Thymus (tissue), 11 donors: ENCODE data around the gene MRPL49. TPM values are rescaled to one million over a fixed set of nuclear protein-coding genes. Genes with fewer than 3 reads are reported as not detected.

ENCODE experiments used
- DNase-seq, 9 donors: peaks; one replicate each; pipeline ENCODE4 v3.0.0-alpha.2; 2013; ENCODE audit warnings: low spot score in 9 of 9, low read depth in 6 of 9, missing footprints in 1 of 9
- H3K27ac ChIP-seq, 2 donors: one replicate each; pipeline ENCODE4 v1.5.1; 2013; ENCODE audit warnings: control low read depth in 1 of 2, low read depth in 1 of 2, low read length in 1 of 2, mild to moderate bottlenecking in 1 of 2, moderate library complexity in 1 of 2
- H3K27me3 ChIP-seq, 2 donors: one replicate each; pipeline ENCODE4 v1.5.1; 2013; ENCODE audit warnings: low read length in 1 of 2; ENCODE audit not compliant: control insufficient read depth in 2 of 2, insufficient read depth in 1 of 2
- H3K36me3 ChIP-seq, 2 donors: one replicate each; pipeline ENCODE4 v1.5.1; 2013; ENCODE audit warnings: low read length in 1 of 2, mild to moderate bottlenecking in 1 of 2, moderate library complexity in 1 of 2; ENCODE audit not compliant: control insufficient read depth in 2 of 2, insufficient read depth in 2 of 2
- H3K4me1 ChIP-seq, 2 donors: one replicate each; pipeline ENCODE4 v1.5.1; 2013; ENCODE audit warnings: low read length in 2 of 2; ENCODE audit not compliant: control insufficient read depth in 2 of 2, insufficient read depth in 2 of 2
- H3K4me3 ChIP-seq, 2 donors: one replicate each; pipeline ENCODE4 v1.5.1; 2013; ENCODE audit warnings: low read length in 2 of 2, control low read depth in 1 of 2, mild to moderate bottlenecking in 1 of 2
- H3K9me3 ChIP-seq, 2 donors: one replicate each; pipeline ENCODE4 v1.5.1; 2013; ENCODE audit warnings: low read length in 1 of 2, mild to moderate bottlenecking in 1 of 2; ENCODE audit not compliant: control insufficient read depth in 2 of 2, insufficient read depth in 1 of 2
- whole genome bisulfite sequencing: extraction: QIAGEN DNeasy Blood & Tissue Kit; methylation state at CpG from one replicate; pipeline ENCODE4 v1.1.7; 2013; 5-methylcytosine and 5-hydroxymethylcytosine counted together
- polyA plus RNA-seq: library from polyadenylated mRNA; stranded (reverse); fragments of 200-250 nt; gene quantifications from one replicate; pipeline ENCODE4 v1.2.3, GENCODE V29; 2013
- total RNA-seq: library from RNA; stranded (reverse); fragments of 120-200 nt; gene quantifications from one replicate; pipeline ENCODE4 v1.2.4, GENCODE V29; 2013
- donor health status: healthy.

The MRPL49 gene
- total and polyA plus RNA-seq, 2 donors: 36.2 to 42.3 TPM

- H3K9me3 ChIP-seq: peaks cover 0 to 9% of the 10 kb centered on the region in 2 donors
- H3K36me3 ChIP-seq: peaks cover 30 to 46% of the 10 kb centered on the region in 2 donors
- no peak for DNase-seq
- WGBS: 97% methylated on average over 36 of the region's 36 CpGs
- H3K4me3 ChIP-seq: no peak overlapping the region
- peaks cover 14 to 39% of the 10 kb centered on the region in 2 donors for H3K4me1 ChIP-seq
- H3K27me3 ChIP-seq: peaks cover 0 to 3% of the 10 kb centered on the region in 2 donors
- no peak overlapping the region for H3K27ac ChIP-seq
Measured at GRCh38 chr11:65109231-65110198, 12.6 kb upstream of the MRPL49 start.

GRCh38 chr11:65110354-65110861, 11.7 kb upstream of the MRPL49 start:
- 26% methylated on average over 18 of the region's 18 CpGs for WGBS
- peaks cover 14 to 42% of the 10 kb centered on the region in 2 donors for H3K4me1 ChIP-seq
- H3K36me3 ChIP-seq: peaks cover 35 to 47% of the 10 kb centered on the region in 2 donors
- peaks cover 0 to 9% of the 10 kb centered on the region in 2 donors for H3K9me3 ChIP-seq
- H3K27me3 ChIP-seq: peaks cover 0 to 3% of the 10 kb centered on the region in 2 donors
- DNase-seq: peak; percentile 71 to 93 (median 84)
- H3K4me3 ChIP-seq: no peak overlapping the region
- peak overlapping the region in 1 of 2 donors; percentile 58 for H3K27ac ChIP-seq

GRCh38 chr11:65111159-65111743, 10.9 kb upstream of the MRPL49 start:
- Histone ChIP-seq H3K4me1 (peaks cover 16 to 51% of the 10 kb centered on the region in 2 donors), H3K27ac (peak overlapping the region in 1 of 2 donors; percentile 15), H3K9me3 (peaks cover 0 to 9% of the 10 kb centered on the region in 2 donors), H3K36me3 (peaks cover 35 to 46% of the 10 kb centered on the region in 2 donors), H3K4me3 (peak overlapping the region; percentile 67 to 78), H3K27me3 (peaks cover 0 to 3% of the 10 kb centered on the region in 2 donors)
- no peak for DNase-seq
- WGBS: 71% methylated on average over 31 of the region's 31 CpGs

GRCh38 chr11:65111744-65112545, 10.2 kb upstream of the MRPL49 start, which contains the start of gene TM7SF2:
TSS of gene TM7SF2 (plus strand) at chr11:65111872. CDS start at chr11:65112016, 144 bp downstream.
- peak; percentile 69 to 97 (median 92) for DNase-seq
- peaks cover 0 to 3% of the 10 kb centered on the region in 2 donors for H3K27me3 ChIP-seq
- H3K27ac ChIP-seq: peak within 1 kb of the TSS; percentile 86 to 93
- under 1% methylated on average over 64 of the region's 64 CpGs for WGBS
- H3K4me3 ChIP-seq: peak within 1 kb of the TSS; percentile 67 to 78
- H3K9me3 ChIP-seq: peaks cover 0 to 10% of the 10 kb centered on the region in 2 donors
- peaks cover 35 to 49% of the 10 kb centered on the region in 2 donors for H3K36me3 ChIP-seq
- peaks cover 21 to 57% of the 10 kb centered on the region in 2 donors for H3K4me1 ChIP-seq

GRCh38 chr11:65112546-65113360, 9.4 kb upstream of the MRPL49 start:
- Histone ChIP-seq H3K9me3 (peaks cover 0 to 12% of the 10 kb centered on the region in 2 donors), H3K27me3 (peaks cover 0 to 3% of the 10 kb centered on the region in 2 donors), H3K4me3 (peak overlapping the region; percentile 67 to 78), H3K36me3 (peaks cover 29 to 41% of the 10 kb centered on the region in 2 donors), H3K4me1 (peaks cover 21 to 58% of the 10 kb centered on the region in 2 donors), H3K27ac (peak overlapping the region; percentile 86 to 93)
- DNase-seq: peak in 5 of 9 donors; percentile 55 to 87 (median 76)
- WGBS: under 1% methylated on average over 57 of the region's 57 CpGs

- Histone ChIP-seq H3K27me3 (peaks cover 0 to 3% of the 10 kb centered on the region in 2 donors), H3K9me3 (peaks cover 0 to 12% of the 10 kb centered on the region in 2 donors), H3K4me1 (peaks cover 21 to 60% of the 10 kb centered on the region in 2 donors), H3K4me3 (peak overlapping the region; percentile 67 to 78), H3K36me3 (peaks cover 23 to 41% of the 10 kb centered on the region in 2 donors), H3K27ac (peak overlapping the region; percentile 86 to 93)
- WGBS: 39% methylated on average over 14 of the region's 14 CpGs
- DNase-seq: no peak
Measured at GRCh38 chr11:65113361-65113756, 8.8 kb upstream of the MRPL49 start.

GRCh38 chr11:65113839-65114238, 8.3 kb upstream of the MRPL49 start:
- Histone ChIP-seq H3K4me3 (no peak overlapping the region), H3K27me3 (peaks cover 0 to 3% of the 10 kb centered on the region in 2 donors), H3K36me3 (peaks cover 20 to 43% of the 10 kb centered on the region in 2 donors), H3K4me1 (peaks cover 21 to 60% of the 10 kb centered on the region in 2 donors), H3K27ac (no peak overlapping the region), H3K9me3 (peaks cover 0 to 12% of the 10 kb centered on the region in 2 donors)
- no peak for DNase-seq
- 95% methylated on average over 6 of the region's 6 CpGs for WGBS
